ENCODE measurements around the gene ZBTB32.

GRCh38 chr19:35740108-35740422 lies 35.7 kb downstream of the ZBTB32 start:
- no peak for TF ChIP-seq CTCF (IDR thresholded peaks at IDR 0.05)
- no peak for TF ChIP-seq POLR2AphosphoS5 (IDR thresholded peaks at IDR 0.05)
- TF ChIP-seq EP300 (IDR thresholded peaks at IDR 0.05), result no peak
- TF ChIP-seq POLR2A (IDR thresholded peaks at IDR 0.05), result no peak

Data from upper lobe of left lung (tissue), 4 donors.